ENCODE results near the gene TIMM10B.
A peak's percentile ranks its signal among the peaks of the same experiment; 100 is the strongest.

TIMM10B gene

GRCh38 chr11:6531267-6531752, 50.0 kb downstream of the TIMM10B start:
- Histone ChIP-seq H3K27me3 (ENCODE audit: insufficient read depth, low read length) (no peaks in the 10 kb centered on the region), H4K12ac (ENCODE audit: low read depth, low read length) (no peak overlapping the region), H3K18ac (ENCODE audit: low read length) (no peak overlapping the region), H3K23ac (ENCODE audit: low read length) (no peak overlapping the region), H2AFZ (ENCODE audit: insufficient read depth, low read length, poor library complexity) (no peak overlapping the region), H2AK5ac (ENCODE audit: low read length) (no peak overlapping the region), H3K79me1 (ENCODE audit: low read length) (no peaks in the 10 kb centered on the region), H2BK120ac (ENCODE audit: insufficient read depth, low read length, poor library complexity) (no peak overlapping the region), H3K4ac (ENCODE audit: low read depth, low read length) (no peak overlapping the region), H3K4me2 (ENCODE audit: low read length) (no peak overlapping the region), H4K91ac (ENCODE audit: low read depth, low read length) (no peak overlapping the region), H3K4me1 (ENCODE audit: control insufficient read depth in 1 of 2, insufficient read depth in 2 of 2, low read length in 2 of 2) (no peaks in the 10 kb centered on the region), H2BK12ac (ENCODE audit: low read length) (no peak overlapping the region), H3K9me3 (ENCODE audit: insufficient read depth, low read depth, low read length) (no peaks in the 10 kb centered on the region), H3K27ac (ENCODE audit: low read depth, low read length) (no peak overlapping the region), H3K79me2 (ENCODE audit: control insufficient read depth, insufficient read depth, low read length, poor library complexity) (no peaks in the 10 kb centered on the region), H4K8ac (ENCODE audit: low read depth, low read length) (no peak overlapping the region), H3K4me3 (ENCODE audit: low read depth, low read length) (no peak overlapping the region), H3K14ac (ENCODE audit: low read length) (no peak overlapping the region), H2BK5ac (ENCODE audit: low read depth, low read length, poor library complexity) (no peak overlapping the region), H3K36me3 (ENCODE audit: control insufficient read depth in 1 of 2, insufficient read depth in 2 of 2, low read length in 2 of 2) (peaks cover 13 to 18% of the 10 kb centered on the region in 2 experiments), H3K9ac (ENCODE audit: low read length) (no peak overlapping the region)
- peak; percentile 24 to 71 for DNase-seq
- WGBS (ENCODE audit: extremely low coverage, insufficient coverage, insufficient read length) = no CpG with 5 or more reads among the region's 1 CpG

Measured in trophoblast cell (in vitro differentiated cells and primary cell).